ENCODE data around the gene ST8SIA2. TPM values are rescaled to one million over a fixed set of nuclear protein-coding genes. Genes with fewer than 3 reads are reported as not detected.

The ST8SIA2 gene
- total and polyA plus RNA-seq, 2 experiments from 2014 or later = 0.87 to 1.1 TPM

GRCh38 chr15:92494806-92495336 lies 101.2 kb downstream of the ST8SIA2 start:
- TF ChIP-seq EZH2 (IDR thresholded peaks at IDR 0.05; ENCODE audit: borderline replicate concordance) (no peak), EZH2phosphoT487 (IDR thresholded peaks at IDR 0.05; ENCODE audit: low read depth, severe bottlenecking, unreplicated experiment) (no peak)
- TF ChIP-seq, protein P1, sequence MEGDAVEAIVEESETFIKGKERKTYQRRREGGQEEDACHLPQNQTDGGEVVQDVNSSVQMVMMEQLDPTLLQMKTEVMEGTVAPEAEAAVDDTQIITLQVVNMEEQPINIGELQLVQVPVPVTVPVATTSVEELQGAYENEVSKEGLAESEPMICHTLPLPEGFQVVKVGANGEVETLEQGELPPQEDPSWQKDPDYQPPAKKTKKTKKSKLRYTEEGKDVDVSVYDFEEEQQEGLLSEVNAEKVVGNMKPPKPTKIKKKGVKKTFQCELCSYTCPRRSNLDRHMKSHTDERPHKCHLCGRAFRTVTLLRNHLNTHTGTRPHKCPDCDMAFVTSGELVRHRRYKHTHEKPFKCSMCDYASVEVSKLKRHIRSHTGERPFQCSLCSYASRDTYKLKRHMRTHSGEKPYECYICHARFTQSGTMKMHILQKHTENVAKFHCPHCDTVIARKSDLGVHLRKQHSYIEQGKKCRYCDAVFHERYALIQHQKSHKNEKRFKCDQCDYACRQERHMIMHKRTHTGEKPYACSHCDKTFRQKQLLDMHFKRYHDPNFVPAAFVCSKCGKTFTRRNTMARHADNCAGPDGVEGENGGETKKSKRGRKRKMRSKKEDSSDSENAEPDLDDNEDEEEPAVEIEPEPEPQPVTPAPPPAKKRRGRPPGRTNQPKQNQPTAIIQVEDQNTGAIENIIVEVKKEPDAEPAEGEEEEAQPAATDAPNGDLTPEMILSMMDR (IDR thresholded peaks at IDR 0.05; ENCODE audit: poor library complexity) = no peak
- no peaks in the 10 kb centered on the region for H4K20me1 ChIP-seq (ENCODE audit: insufficient read depth, poor library complexity, severe bottlenecking)
- DNase-seq (ENCODE audit: low spot score) = no peak
- no peaks in the 10 kb centered on the region for H3K36me3 ChIP-seq (replicated peaks; ENCODE audit: insufficient read depth, low read depth)
- 68% methylated on average over 5 of the region's 6 CpGs for WGBS (ENCODE audit: low lambda C conversion rate, missing lambda C conversion rate)
- peaks cover 4% of the 10 kb centered on the region for H3K27me3 ChIP-seq
- no peak overlapping the region for H2AFZ ChIP-seq
- no peak overlapping the region for H3K4me2 ChIP-seq
- H3K9me3 ChIP-seq (ENCODE audit: low read depth) = no peaks in the 10 kb centered on the region
- H3K9me2 ChIP-seq (replicated peaks; ENCODE audit: insufficient read depth) = no peaks in the 10 kb centered on the region
- H3K4me1 ChIP-seq (ENCODE audit: insufficient read depth) = no peaks in the 10 kb centered on the region
- H3K4me3 ChIP-seq = no peak overlapping the region
- H3K27ac ChIP-seq = no peak overlapping the region
- H3K79me2 ChIP-seq = no peaks in the 10 kb centered on the region

GRCh38 chr15:92495446-92495845 lies 101.8 kb downstream of the ST8SIA2 start:
- Histone ChIP-seq H3K9me2 (replicated peaks; ENCODE audit: insufficient read depth) (no peaks in the 10 kb centered on the region), H3K4me2 (no peak overlapping the region)

DNA sequence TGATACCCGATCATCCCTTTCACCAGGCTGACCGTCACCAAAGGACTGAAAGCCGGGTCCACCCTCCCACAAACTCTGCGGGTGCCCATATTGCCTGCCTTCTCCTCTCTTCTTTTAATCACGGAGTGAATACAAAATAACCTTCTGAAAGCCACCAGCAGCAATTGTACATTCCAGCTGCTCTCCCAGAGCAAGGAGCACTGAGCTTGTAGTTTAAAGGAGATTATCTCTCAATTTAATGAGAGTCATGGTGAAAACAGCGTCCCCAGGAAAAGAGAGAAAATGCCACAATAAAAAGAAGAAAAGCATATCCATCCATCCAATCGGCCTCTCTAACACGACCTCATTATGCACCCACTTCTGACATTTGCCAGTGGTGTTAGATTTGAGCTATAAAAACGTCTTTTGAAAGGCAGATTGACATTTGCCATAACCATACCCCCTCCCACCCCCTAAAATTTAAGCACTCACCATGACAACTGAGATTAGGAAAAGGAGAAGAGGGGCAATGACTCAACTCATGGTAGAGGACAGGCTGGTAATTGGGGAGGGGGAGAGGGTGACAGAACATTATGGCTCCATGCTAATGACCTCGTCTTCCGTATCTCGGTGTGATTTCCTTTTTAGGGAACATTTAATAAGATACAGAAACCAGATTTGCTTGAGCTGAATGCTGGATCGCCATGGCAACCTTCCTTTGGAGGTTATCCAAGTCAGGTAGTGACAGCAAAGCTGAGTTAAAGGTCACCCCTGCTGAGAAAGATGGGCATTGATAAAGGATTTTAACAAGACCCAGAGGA lies 106.2 kb downstream of the ST8SIA2 start:
- Histone ChIP-seq H3K27ac (no peak overlapping the region), H3K9me2 (replicated peaks; ENCODE audit: insufficient read depth) (no peaks in the 10 kb centered on the region), H3K27me3 (peaks cover 6% of the 10 kb centered on the region), H3K36me3 (replicated peaks; ENCODE audit: insufficient read depth, low read depth) (no peaks in the 10 kb centered on the region), H3K4me1 (ENCODE audit: insufficient read depth) (no peaks in the 10 kb centered on the region), H2AFZ (no peak overlapping the region), H3K4me3 (no peak overlapping the region), H3K79me2 (no peaks in the 10 kb centered on the region), H3K9me3 (ENCODE audit: low read depth) (no peaks in the 10 kb centered on the region), H4K20me1 (ENCODE audit: insufficient read depth, poor library complexity, severe bottlenecking) (no peaks in the 10 kb centered on the region), H3K4me2 (no peak overlapping the region)
- TF ChIP-seq, protein P1 (IDR thresholded peaks at IDR 0.05; ENCODE audit: poor library complexity) = no peak
- 55% methylated on average over 13 of the region's 13 CpGs for WGBS (ENCODE audit: low lambda C conversion rate, missing lambda C conversion rate)
- DNase-seq (ENCODE audit: low spot score) = no peak

More at GRCh38 chr15:92495446-92495845, 101.8 kb downstream of the ST8SIA2 start:
- Histone ChIP-seq H3K27me3 (peaks cover 5% of the 10 kb centered on the region), H3K79me2 (no peaks in the 10 kb centered on the region), H2AFZ (no peak overlapping the region), H3K36me3 (replicated peaks; ENCODE audit: insufficient read depth, low read depth) (no peaks in the 10 kb centered on the region), H4K20me1 (ENCODE audit: insufficient read depth, poor library complexity, severe bottlenecking) (no peaks in the 10 kb centered on the region), H3K9me3 (ENCODE audit: low read depth) (no peaks in the 10 kb centered on the region), H3K4me1 (ENCODE audit: insufficient read depth) (no peaks in the 10 kb centered on the region), H3K27ac (no peak overlapping the region), H3K4me3 (no peak overlapping the region)
- no peak for TF ChIP-seq EZH2phosphoT487 (IDR thresholded peaks at IDR 0.05; ENCODE audit: low read depth, severe bottlenecking, unreplicated experiment)
- no peak for TF ChIP-seq EZH2 (IDR thresholded peaks at IDR 0.05; ENCODE audit: borderline replicate concordance)
- TF ChIP-seq, protein P1 (IDR thresholded peaks at IDR 0.05; ENCODE audit: poor library complexity) = no peak
- WGBS (ENCODE audit: low lambda C conversion rate, missing lambda C conversion rate) = 65% methylated on average over 3 of the region's 3 CpGs
- DNase-seq (ENCODE audit: low spot score) = no peak

Measured in hepatocyte (in vitro differentiated cells).